Measurements from ENCODE around the gene GPR148. TPM values are rescaled to one million over a fixed set of nuclear protein-coding genes. Genes with fewer than 3 reads are reported as not detected.
A peak's percentile ranks its signal among the peaks of the same experiment; 100 is the strongest.

The GPR148 gene
- total RNA-seq, 1 donor from 2014 or later = not detected

- TF ChIP-seq CTCF (IDR thresholded peaks at IDR 0.05) = no peak
- H3K36me3 Mint-ChIP-seq (ENCODE audit: unreplicated experiment) = no peaks in the 10 kb centered on the region
- no peak overlapping the region for H3K27ac Mint-ChIP-seq (ENCODE audit: unreplicated experiment)
- no peaks in the 10 kb centered on the region for H3K9me3 Mint-ChIP-seq (ENCODE audit: unreplicated experiment)
- peaks cover 22% of the 10 kb centered on the region for H3K27me3 Mint-ChIP-seq (ENCODE audit: unreplicated experiment)
- DNase-seq (ENCODE audit: extremely low spot score, unreplicated experiment) = no peak
- peak overlapping the region; percentile 42 for H3K4me3 Mint-ChIP-seq (ENCODE audit: unreplicated experiment)
- peaks cover 5% of the 10 kb centered on the region for H3K4me1 Mint-ChIP-seq (ENCODE audit: unreplicated experiment)
These were observed 25.9 kb downstream of the GPR148 start for GRCh38 chr2:130754811-130755210.

DNA sequence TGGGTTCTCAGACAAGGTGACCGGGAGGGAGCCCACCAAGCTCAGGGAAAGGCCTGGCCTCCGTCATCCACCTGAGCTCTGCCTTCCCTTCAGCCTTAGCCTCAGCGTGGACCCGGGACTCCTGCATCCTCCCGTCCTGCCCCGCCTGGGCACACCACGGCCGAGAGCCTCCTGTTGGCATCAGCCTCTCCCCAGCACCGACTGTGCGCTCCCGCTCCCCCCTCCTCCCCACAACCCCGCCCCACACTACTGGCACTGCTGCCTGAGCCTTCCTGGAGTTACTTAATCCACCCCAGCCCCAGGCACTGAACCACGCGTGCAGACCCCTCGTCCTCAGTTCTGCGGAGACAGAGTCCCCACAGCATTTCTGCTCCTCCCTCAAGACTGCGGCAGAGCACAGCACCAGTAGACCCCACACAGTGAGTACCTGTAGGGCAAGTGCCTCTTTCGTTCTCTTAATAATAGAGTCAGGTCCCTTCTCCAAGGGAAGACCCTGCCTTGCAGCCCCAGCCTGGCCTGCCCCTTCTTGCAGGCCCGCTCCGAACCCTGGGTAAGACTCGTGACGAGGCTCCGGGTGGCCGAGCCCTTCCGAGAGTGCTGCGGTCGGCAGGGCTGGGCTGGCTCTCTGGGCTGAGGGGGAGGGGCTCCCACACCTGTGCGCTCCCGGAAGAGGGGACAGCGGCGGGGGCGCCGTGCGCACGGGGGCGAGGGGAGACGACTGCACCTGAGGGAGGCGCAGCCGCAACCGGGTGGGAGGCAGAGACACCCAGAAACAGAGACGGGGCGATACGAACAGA is 26.6 kb downstream of the GPR148 start, which contains the start of gene AMER3:
TSS of gene AMER3 (plus strand) at position 285 of the 797 bp plus-strand sequence. CDS start 6,533 bp downstream, outside the sequence.
- no peaks in the 10 kb centered on the region for H3K36me3 Mint-ChIP-seq (ENCODE audit: unreplicated experiment)
- no peak for TF ChIP-seq CTCF (IDR thresholded peaks at IDR 0.05)
- peaks cover 5% of the 10 kb centered on the region for H3K4me1 Mint-ChIP-seq (ENCODE audit: unreplicated experiment)
- no peak within 1 kb of the TSS for H3K27ac Mint-ChIP-seq (ENCODE audit: unreplicated experiment)
- H3K9me3 Mint-ChIP-seq (ENCODE audit: unreplicated experiment) = no peaks in the 10 kb centered on the region
- H3K27me3 Mint-ChIP-seq (ENCODE audit: unreplicated experiment) = peaks cover 22% of the 10 kb centered on the region
- no peak for DNase-seq (ENCODE audit: extremely low spot score, unreplicated experiment)
- H3K4me3 Mint-ChIP-seq (ENCODE audit: unreplicated experiment) = peak within 1 kb of the TSS; percentile 42

GRCh38 chr2:130756053-130756873 is 27.4 kb downstream of the GPR148 start:
- H3K27ac Mint-ChIP-seq (ENCODE audit: unreplicated experiment) = no peak overlapping the region
- H3K4me3 Mint-ChIP-seq (ENCODE audit: unreplicated experiment) = peak overlapping the region; percentile 44
- TF ChIP-seq CTCF (IDR thresholded peaks at IDR 0.05) = no peak
- peaks cover 5% of the 10 kb centered on the region for H3K4me1 Mint-ChIP-seq (ENCODE audit: unreplicated experiment)
- H3K36me3 Mint-ChIP-seq (ENCODE audit: unreplicated experiment) = no peaks in the 10 kb centered on the region
- H3K27me3 Mint-ChIP-seq (ENCODE audit: unreplicated experiment) = peaks cover 22% of the 10 kb centered on the region
- no peaks in the 10 kb centered on the region for H3K9me3 Mint-ChIP-seq (ENCODE audit: unreplicated experiment)
- DNase-seq (ENCODE audit: extremely low spot score, unreplicated experiment) = peak; percentile 81

GRCh38 chr2:130756874-130757668 is 28.2 kb downstream of the GPR148 start:
- Mint-ChIP-seq H3K27ac (ENCODE audit: unreplicated experiment) (no peak overlapping the region), H3K36me3 (ENCODE audit: unreplicated experiment) (no peaks in the 10 kb centered on the region), H3K4me3 (ENCODE audit: unreplicated experiment) (peak overlapping the region; percentile 44), H3K27me3 (ENCODE audit: unreplicated experiment) (peaks cover 22% of the 10 kb centered on the region), H3K4me1 (ENCODE audit: unreplicated experiment) (peaks cover 5% of the 10 kb centered on the region), H3K9me3 (ENCODE audit: unreplicated experiment) (no peaks in the 10 kb centered on the region)
- DNase-seq (ENCODE audit: extremely low spot score, unreplicated experiment) = peak; percentile 53
- TF ChIP-seq CTCF (IDR thresholded peaks at IDR 0.05) = no peak

Data from osteocyte (in vitro differentiated cells).